AML-193 (cell line): Measurements from ENCODE around the gene MAPK8.
A peak's percentile ranks its signal among the peaks of the same experiment; 100 is the strongest.
"Not testable (repeated sequence)": the region's sequence is repeated elsewhere in the genome, so short reads cannot be mapped to it uniquely, and the experiment has no call there.

Experiments
- DNase-seq, 2 experiments: peaks; one replicate each; lab custom pipeline; 2025; lab: John Stamatoyannopoulos, UW

MAPK8 gene

GRCh38 chr10:48306265-48306869, at the start of gene MAPK8:
MAPK8 (plus strand) TSS chr10:48306677; CDS start chr10:48401661, 94,984 bp downstream.
- peak; percentile 70 to 76 for DNase-seq

GRCh38 chr10:48257407-48257961, 49.0 kb upstream of the MAPK8 start:
- DNase-seq = no peak

GRCh38 chr10:48258105-48258504, 48.4 kb upstream of the MAPK8 start:
- DNase-seq = no peak

- DNase-seq = no peak
Observed at GRCh38 chr10:48266528-48266927, 39.9 kb upstream of the MAPK8 start.

GRCh38 chr10:48271047-48271730, 35.3 kb upstream of the MAPK8 start:
- DNase-seq = no peak

GRCh38 chr10:48272682-48273081, 33.8 kb upstream of the MAPK8 start:
- no peak for DNase-seq

GRCh38 chr10:48273741-48274140, 32.7 kb upstream of the MAPK8 start:
- no peak for DNase-seq

GRCh38 chr10:48274636-48275035, 31.8 kb upstream of the MAPK8 start, which contains the start of gene FRMPD2:
FRMPD2 (minus strand) TSS chr10:48274696; CDS start chr10:48274567, 129 bp downstream.
- no peak for DNase-seq

GRCh38 chr10:48277093-48277492, 29.4 kb upstream of the MAPK8 start:
- DNase-seq = no peak

GRCh38 chr10:48279081-48279751, 27.3 kb upstream of the MAPK8 start:
- no peak for DNase-seq

- DNase-seq = not testable (repeated sequence)
Observed at GRCh38 chr10:48281697-48282096, 24.8 kb upstream of the MAPK8 start.

- DNase-seq = no peak
Observed at GRCh38 chr10:48282829-48283228, 23.6 kb upstream of the MAPK8 start.

- no peak for DNase-seq
Observed at GRCh38 chr10:48284002-48284546, 22.4 kb upstream of the MAPK8 start.

GRCh38 chr10:48284811-48285210, 21.7 kb upstream of the MAPK8 start:
- no peak for DNase-seq

- no peak for DNase-seq
Observed at GRCh38 chr10:48285710-48286109, 20.8 kb upstream of the MAPK8 start.

GRCh38 chr10:48286356-48286755, 20.1 kb upstream of the MAPK8 start:
- DNase-seq = no peak

- no peak for DNase-seq
Observed at GRCh38 chr10:48287417-48288391, 18.8 kb upstream of the MAPK8 start.

- no peak for DNase-seq
Observed at GRCh38 chr10:48288661-48289060, 17.8 kb upstream of the MAPK8 start.

- peak; percentile 3 to 20 for DNase-seq
Observed at GRCh38 chr10:48289501-48290238, 16.8 kb upstream of the MAPK8 start.

GRCh38 chr10:48290286-48290685, 16.2 kb upstream of the MAPK8 start:
- no peak for DNase-seq

GRCh38 chr10:48291190-48291589, 15.3 kb upstream of the MAPK8 start:
- DNase-seq = no peak
